SK-N-SH treated with all-trans-retinoic acid at 6 μM for 48 hours (cell line): ENCODE results near the gene ABCC11.

Source experiments
- GLIS3 ChIP-seq: fragments of 250-450 bp; sonication (Bioruptor Pico); IDR thresholded peaks from 2 replicates; pipeline ENCODE4 v1.5.0; 2020; ENCODE audit warnings: mild to moderate bottlenecking, moderate library complexity
- OSR1 ChIP-seq: fragments of 250-450 bp; sonication (Bioruptor Pico); IDR thresholded peaks from 2 replicates; pipeline ENCODE4 v1.8.0; 2022; ENCODE audit warnings: moderate library complexity, mild to moderate bottlenecking, inconsistent platforms
- RARB ChIP-seq: fragments of 250-450 bp; sonication (Bioruptor Pico); IDR thresholded peaks from 2 replicates; pipeline ENCODE4 v1.8.0; 2021; ENCODE audit warnings: mild to moderate bottlenecking, moderate library complexity
- SNAI2 ChIP-seq: fragments of 250-450 bp; sonication (Bioruptor Pico); IDR thresholded peaks from 2 replicates; pipeline ENCODE4 v1.5.0; 2020; ENCODE audit warnings: mild to moderate bottlenecking, moderate library complexity
- TCF4 ChIP-seq: fragments of 250-450 bp; sonication (Bioruptor Pico); IDR thresholded peaks from 2 replicates; pipeline ENCODE4 v1.8.0; 2021; ENCODE audit warnings: mild to moderate bottlenecking, moderate library complexity, borderline replicate concordance
- ZC3H10 ChIP-seq: fragments of 250-450 bp; sonication (Bioruptor Pico); IDR thresholded peaks from 2 replicates; pipeline ENCODE4 v1.5.1; 2021; ENCODE audit warnings: mild to moderate bottlenecking, moderate library complexity
- ZFP3 ChIP-seq: fragments of 250-450 bp; sonication (Bioruptor Pico); IDR thresholded peaks from 2 replicates; pipeline ENCODE4 v1.5.0; 2020; ENCODE audit warnings: mild to moderate bottlenecking, moderate library complexity
- ZFP30 ChIP-seq: fragments of 450-650 bp; formaldehyde crosslinking; IDR thresholded peaks from 2 replicates; pipeline ENCODE4 v1.5.0; 2022; ENCODE audit warnings: mild to moderate bottlenecking, moderate library complexity
- ZNF565 ChIP-seq: fragments of 450-650 bp; formaldehyde crosslinking; conservative IDR thresholded peaks from 2 replicates; pipeline ENCODE4 v1.5.0; 2020; ENCODE audit warnings: low read depth, mild to moderate bottlenecking, moderate library complexity
- ZNF70 ChIP-seq: fragments of 450-650 bp; formaldehyde crosslinking; IDR thresholded peaks from 2 replicates; pipeline ENCODE4 v1.5.0; 2020; ENCODE audit warnings: mild to moderate bottlenecking, moderate library complexity
- TF ChIP-seq, protein P1 (sequence below): fragments of 250-450 bp; sonication (Bioruptor Pico); IDR thresholded peaks from 2 replicates; pipeline ENCODE4 v1.8.0; 2020; ENCODE audit warnings: mild to moderate bottlenecking, moderate library complexity, borderline replicate concordance
- TF ChIP-seq, protein P2 (sequence below): fragments of 250-450 bp; sonication (Bioruptor Pico); IDR thresholded peaks from 2 replicates; pipeline ENCODE4 v1.5.1; 2020; ENCODE audit warnings: low read depth, mild to moderate bottlenecking, moderate library complexity
- TF ChIP-seq, protein P3 (sequence below): fragments of 250-450 bp; sonication (Bioruptor Pico); IDR thresholded peaks from 2 replicates; pipeline ENCODE4 v1.8.0; 2021; ENCODE audit warnings: low read depth, mild to moderate bottlenecking, moderate library complexity, borderline replicate concordance

DNA sequence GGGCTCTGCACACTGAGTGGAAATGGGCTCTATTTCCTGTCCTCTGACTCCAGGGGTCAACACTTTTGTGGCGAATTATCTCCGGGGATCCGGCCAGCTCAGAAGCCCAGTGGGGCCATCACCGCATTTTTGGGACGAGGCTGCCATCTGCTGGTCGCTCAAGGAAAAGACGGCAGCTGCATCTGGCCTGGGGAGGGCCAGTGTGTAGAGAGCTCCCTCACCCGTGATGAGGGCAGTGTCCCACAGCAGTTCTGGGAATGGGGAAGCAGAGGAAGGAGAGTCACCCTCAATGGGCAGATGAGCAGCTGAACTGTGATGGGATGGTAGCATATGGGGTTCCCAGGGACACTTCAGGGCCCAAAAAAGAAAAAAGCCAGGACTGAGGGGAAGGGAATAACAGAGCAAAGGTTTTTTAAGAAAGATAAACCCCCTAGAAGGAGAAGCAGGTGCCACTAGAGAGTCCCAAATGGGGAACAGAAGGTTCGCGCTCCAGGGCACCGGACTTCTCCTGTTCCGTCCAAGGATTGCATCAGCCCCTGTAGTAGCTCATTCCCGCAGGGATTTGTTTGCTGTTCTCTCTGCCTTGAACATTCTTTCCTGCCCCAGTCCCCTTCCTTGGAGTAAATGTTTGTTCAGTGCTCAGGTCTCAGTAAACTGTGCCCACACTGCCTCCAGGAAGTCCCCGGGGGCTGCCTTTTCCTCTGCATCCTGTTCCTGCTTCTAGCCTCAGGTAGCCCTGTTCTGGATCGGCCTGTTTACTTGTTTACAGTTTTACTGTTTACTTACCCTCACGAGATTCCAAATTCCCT is 82.2 kb downstream of the ABCC11 start:
- TF ChIP-seq ZC3H10 (CRISPR knock-in tag), result no peak
- TF ChIP-seq ZNF565, result no peak
- no peak for TF ChIP-seq RARB
- no peak for TF ChIP-seq SNAI2 (CRISPR knock-in tag)
- TF ChIP-seq ZFP3 (CRISPR knock-in tag), result no peak
- TF ChIP-seq OSR1 (CRISPR knock-in tag), result no peak
- TF ChIP-seq ZFP30 (CRISPR knock-in tag), result no peak
- TF ChIP-seq GLIS3, result no peak
- TF ChIP-seq, protein P1, sequence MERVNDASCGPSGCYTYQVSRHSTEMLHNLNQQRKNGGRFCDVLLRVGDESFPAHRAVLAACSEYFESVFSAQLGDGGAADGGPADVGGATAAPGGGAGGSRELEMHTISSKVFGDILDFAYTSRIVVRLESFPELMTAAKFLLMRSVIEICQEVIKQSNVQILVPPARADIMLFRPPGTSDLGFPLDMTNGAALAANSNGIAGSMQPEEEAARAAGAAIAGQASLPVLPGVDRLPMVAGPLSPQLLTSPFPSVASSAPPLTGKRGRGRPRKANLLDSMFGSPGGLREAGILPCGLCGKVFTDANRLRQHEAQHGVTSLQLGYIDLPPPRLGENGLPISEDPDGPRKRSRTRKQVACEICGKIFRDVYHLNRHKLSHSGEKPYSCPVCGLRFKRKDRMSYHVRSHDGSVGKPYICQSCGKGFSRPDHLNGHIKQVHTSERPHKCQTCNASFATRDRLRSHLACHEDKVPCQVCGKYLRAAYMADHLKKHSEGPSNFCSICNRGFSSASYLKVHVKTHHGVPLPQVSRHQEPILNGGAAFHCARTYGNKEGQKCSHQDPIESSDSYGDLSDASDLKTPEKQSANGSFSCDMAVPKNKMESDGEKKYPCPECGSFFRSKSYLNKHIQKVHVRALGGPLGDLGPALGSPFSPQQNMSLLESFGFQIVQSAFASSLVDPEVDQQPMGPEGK (CRISPR knock-in tag), result peak; percentile 29; the same call in 1 of the 2 replicates
- TF ChIP-seq, protein P2, sequence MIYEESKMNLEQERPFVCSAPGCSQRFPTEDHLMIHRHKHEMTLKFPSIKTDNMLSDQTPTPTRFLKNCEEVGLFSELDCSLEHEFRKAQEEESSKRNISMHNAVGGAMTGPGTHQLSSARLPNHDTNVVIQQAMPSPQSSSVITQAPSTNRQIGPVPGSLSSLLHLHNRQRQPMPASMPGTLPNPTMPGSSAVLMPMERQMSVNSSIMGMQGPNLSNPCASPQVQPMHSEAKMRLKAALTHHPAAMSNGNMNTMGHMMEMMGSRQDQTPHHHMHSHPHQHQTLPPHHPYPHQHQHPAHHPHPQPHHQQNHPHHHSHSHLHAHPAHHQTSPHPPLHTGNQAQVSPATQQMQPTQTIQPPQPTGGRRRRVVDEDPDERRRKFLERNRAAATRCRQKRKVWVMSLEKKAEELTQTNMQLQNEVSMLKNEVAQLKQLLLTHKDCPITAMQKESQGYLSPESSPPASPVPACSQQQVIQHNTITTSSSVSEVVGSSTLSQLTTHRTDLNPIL (CRISPR knock-in tag), result no peak
- no peak for TF ChIP-seq TCF4 (CRISPR knock-in tag)
- TF ChIP-seq, protein P3, sequence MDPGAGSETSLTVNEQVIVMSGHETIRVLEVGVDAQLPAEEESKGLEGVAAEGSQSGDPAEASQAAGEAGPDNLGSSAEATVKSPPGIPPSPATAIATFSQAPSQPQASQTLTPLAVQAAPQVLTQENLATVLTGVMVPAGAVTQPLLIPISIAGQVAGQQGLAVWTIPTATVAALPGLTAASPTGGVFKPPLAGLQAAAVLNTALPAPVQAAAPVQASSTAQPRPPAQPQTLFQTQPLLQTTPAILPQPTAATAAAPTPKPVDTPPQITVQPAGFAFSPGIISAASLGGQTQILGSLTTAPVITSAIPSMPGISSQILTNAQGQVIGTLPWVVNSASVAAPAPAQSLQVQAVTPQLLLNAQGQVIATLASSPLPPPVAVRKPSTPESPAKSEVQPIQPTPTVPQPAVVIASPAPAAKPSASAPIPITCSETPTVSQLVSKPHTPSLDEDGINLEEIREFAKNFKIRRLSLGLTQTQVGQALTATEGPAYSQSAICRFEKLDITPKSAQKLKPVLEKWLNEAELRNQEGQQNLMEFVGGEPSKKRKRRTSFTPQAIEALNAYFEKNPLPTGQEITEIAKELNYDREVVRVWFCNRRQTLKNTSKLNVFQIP, result no peak
- TF ChIP-seq ZNF70 (CRISPR knock-in tag), result no peak
